IPS-18c (cell line): ENCODE measurements around the gene TAL1.
A peak's percentile ranks its signal among the peaks of the same experiment; 100 is the strongest.
"Not testable (repeated sequence)": the region's sequence is repeated elsewhere in the genome, so short reads cannot be mapped to it uniquely, and the experiment has no call there.

ENCODE experiments used
- H3K4me3 ChIP-seq: 2 replicates; pipeline ENCODE4 v1.7.0; 2013; ENCODE audit warnings: low read depth, mild to moderate bottlenecking, low read length, moderate library complexity; ENCODE audit not compliant: insufficient read depth
- H3K9me3 ChIP-seq: one replicate; pipeline ENCODE4 v1.6.1; 2013; ENCODE audit warnings: mild to moderate bottlenecking, low read length, moderate library complexity; ENCODE audit not compliant: control insufficient read depth, insufficient read depth

TAL1 gene

DNA sequence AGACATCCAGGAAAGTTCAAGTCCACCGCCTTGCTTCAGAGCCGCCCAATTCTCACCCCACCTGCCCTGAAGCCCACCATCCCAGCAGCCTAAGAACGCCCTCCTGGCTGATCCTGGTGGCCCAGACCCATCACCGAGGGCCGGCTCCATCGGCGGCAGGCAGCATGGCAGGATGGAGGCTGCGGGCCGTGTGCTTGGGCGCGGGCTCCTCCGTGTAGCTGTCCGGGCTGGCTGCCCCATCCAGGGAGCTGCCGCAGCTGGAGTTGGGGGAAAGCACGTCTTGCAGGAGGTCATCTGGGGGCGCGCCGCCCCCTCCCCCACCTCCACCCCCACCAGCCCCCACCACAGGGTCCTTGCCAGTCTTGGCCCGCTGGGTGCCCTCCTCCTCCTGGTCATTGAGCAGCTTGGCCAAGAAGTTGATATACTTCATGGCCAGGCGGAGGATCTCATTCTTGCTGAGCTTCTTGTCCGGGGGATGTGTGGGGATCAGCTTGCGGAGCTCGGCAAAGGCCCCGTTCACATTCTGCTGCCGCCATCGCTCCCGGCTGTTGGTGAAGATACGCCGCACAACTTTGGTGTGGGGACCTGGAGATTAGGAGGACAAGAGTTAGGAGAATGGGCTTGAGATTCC is 12.3 kb downstream of the TAL1 start:
- Histone ChIP-seq H3K9me3 (no peaks in the 10 kb centered on the region), H3K4me3 (no peak overlapping the region)

DNA sequence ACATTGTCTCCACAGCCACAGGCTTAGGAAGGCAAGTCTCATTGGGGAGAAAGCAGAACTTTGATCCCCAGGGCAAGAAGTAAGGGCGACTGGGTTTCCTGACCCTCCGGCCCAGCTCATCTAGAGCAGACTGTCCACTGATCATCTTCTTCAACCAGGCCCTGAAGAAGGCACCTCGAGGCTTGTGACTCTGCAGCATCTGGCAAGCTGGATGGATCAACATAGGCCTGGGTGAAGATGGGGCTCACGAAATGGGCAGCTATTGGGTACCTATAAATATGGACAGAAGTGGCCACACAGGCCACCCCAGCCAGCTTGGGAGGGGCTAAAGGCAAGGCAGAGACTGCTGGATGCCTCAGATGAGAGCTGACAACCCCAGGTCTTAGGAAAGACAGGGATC is 13.0 kb downstream of the TAL1 start:
- Histone ChIP-seq H3K9me3 (no peaks in the 10 kb centered on the region), H3K4me3 (no peak overlapping the region)

GRCh38 chr1:47216278-47217059 is 15.6 kb downstream of the TAL1 start:
- Histone ChIP-seq H3K4me3 (no peak overlapping the region), H3K9me3 (no peaks in the 10 kb centered on the region)

DNA sequence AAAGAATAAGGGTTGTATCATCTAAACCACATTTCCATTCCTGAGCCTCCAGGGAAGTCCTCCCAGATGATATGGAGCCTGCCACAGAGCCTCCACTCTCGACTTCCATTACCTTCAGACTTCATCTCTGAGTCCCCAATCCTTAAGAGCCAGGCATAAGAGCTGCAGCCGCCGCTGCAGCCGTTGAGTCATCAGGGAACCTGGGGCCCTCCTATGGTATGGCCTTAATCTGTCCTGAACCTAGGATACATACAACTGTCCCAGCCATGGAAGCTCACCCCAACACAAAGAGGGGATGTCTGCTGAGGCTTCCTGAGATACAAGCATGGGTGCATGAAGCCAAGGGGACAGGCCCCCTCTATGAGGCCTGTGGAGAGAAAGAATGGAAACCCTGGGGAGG is 16.3 kb downstream of the TAL1 start:
- Histone ChIP-seq H3K4me3 (no peak overlapping the region), H3K9me3 (no peaks in the 10 kb centered on the region)

- no peaks in the 10 kb centered on the region for H3K9me3 ChIP-seq
- no peak overlapping the region for H3K4me3 ChIP-seq
Observed at GRCh38 chr1:47214549-47214948, 17.5 kb downstream of the TAL1 start.

- no peaks in the 10 kb centered on the region for H3K9me3 ChIP-seq
- no peak overlapping the region for H3K4me3 ChIP-seq
Observed at GRCh38 chr1:47213230-47213963, 18.6 kb downstream of the TAL1 start.

GRCh38 chr1:47212636-47213229 is 19.3 kb downstream of the TAL1 start:
- no peaks in the 10 kb centered on the region for H3K9me3 ChIP-seq
- no peak overlapping the region for H3K4me3 ChIP-seq

DNA sequence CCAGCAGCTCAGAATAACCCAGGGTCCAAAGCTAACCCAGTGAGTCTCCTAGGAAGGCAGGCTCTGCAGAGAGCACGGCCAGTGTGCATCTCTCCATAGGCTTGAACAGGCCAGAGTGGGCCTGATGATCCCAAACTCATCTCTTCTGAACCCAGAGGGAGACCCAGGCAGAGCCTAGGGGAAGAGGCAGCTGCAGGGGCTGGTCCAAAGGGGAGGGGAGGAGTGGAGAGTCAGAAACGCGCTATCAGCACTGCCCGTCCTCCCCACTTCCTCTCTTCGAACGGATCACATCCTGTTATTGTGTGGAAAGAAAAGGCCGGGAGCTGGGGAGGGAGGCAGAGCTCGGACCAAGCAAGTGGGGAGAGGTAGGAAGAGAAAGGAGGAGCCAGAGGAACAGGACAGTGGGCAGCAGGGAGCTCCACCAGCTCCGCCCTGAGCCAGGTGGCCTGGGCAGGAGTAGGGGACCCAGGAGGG is 20.2 kb downstream of the TAL1 start:
- H3K4me3 ChIP-seq: no peak overlapping the region
- no peaks in the 10 kb centered on the region for H3K9me3 ChIP-seq

GRCh38 chr1:47210666-47211065 is 21.4 kb downstream of the TAL1 start:
- no peaks in the 10 kb centered on the region for H3K9me3 ChIP-seq
- H3K4me3 ChIP-seq: no peak overlapping the region

DNA sequence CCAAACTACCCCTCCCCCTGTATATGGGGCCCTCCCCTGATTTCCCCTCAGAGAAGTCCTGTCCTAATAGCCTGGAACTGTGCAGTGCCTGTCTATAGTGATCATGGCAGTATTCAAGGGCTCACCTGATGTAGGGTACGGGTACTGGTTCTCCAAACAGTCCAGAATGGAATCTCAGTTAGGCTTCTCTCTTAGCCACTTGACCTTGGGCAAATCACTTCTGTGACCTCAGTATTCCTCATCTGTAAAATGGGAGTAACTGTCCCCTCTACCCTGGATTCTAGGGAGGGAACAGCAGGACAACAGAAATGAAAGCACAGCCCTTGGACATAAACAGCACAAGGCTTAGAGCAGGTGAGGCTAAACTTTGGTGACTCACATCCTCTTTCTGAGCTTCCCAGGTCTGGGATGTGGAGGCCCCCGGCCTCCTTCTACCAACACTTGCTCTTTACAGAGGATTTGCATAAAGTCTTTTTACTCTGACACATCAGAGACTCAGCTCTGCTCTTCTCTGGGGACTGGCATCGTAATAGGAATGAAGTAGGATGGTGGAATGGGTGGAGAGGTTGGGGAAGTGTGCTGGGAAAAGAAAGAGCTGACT is 22.2 kb downstream of the TAL1 start:
- Histone ChIP-seq H3K4me3 (no peak overlapping the region), H3K9me3 (no peaks in the 10 kb centered on the region)

GRCh38 chr1:47209091-47209490 is 22.9 kb downstream of the TAL1 start:
- H3K4me3 ChIP-seq: no peak overlapping the region

GRCh38 chr1:47208374-47208850 is 23.6 kb downstream of the TAL1 start:
- H3K4me3 ChIP-seq: peak overlapping the region; percentile 32; the same call in 1 of the 2 replicates
- no peaks in the 10 kb centered on the region for H3K9me3 ChIP-seq

More at GRCh38 chr1:47209091-47209490, 22.9 kb downstream of the TAL1 start:
- H3K9me3 ChIP-seq: no peaks in the 10 kb centered on the region

GRCh38 chr1:47207803-47208373 is 24.1 kb downstream of the TAL1 start:
- Histone ChIP-seq H3K4me3 (peak overlapping the region; percentile 32; the same call in 1 of the 2 replicates), H3K9me3 (no peaks in the 10 kb centered on the region)

- no peaks in the 10 kb centered on the region for H3K9me3 ChIP-seq
- H3K4me3 ChIP-seq: no peak overlapping the region
Observed at GRCh38 chr1:47205918-47206317, 26.1 kb downstream of the TAL1 start.

GRCh38 chr1:47203504-47203903 is 28.5 kb downstream of the TAL1 start:
- H3K4me3 ChIP-seq, H3K9me3 ChIP-seq: not testable (repeated sequence)

DNA sequence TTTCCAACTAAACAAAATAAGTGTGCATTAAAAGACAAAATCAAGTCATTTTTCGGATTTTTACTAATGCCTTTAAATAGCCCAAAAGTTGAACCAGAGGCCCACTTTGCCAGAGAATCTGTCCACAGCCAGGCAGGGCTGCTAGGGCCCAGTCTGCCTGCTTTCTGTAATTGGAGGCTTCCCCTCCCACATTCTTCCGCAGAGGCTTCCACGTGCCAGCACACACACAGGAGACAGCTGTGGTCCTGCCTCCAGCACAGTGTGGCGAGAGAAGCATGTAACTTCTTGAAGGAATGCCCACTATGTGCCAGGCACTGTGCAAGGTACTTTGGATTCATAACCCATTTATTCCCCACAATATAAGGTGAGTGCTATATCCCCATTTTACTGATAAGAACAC is 30.8 kb downstream of the TAL1 start:
- Histone ChIP-seq H3K4me3 (no peak overlapping the region), H3K9me3 (no peaks in the 10 kb centered on the region)

- no peak overlapping the region for H3K4me3 ChIP-seq
- H3K9me3 ChIP-seq: no peaks in the 10 kb centered on the region
Observed at GRCh38 chr1:47198214-47198613, 33.8 kb downstream of the TAL1 start.
